HG03108 (cell line): ENCODE results near the gene TMEM92.
"Not testable (repeated sequence)": the region's sequence is repeated elsewhere in the genome, so short reads cannot be mapped to it uniquely, and the experiment has no call there.

Source experiments
- ATAC-seq: cut with Tn5 transposase; IDR thresholded peaks from one replicate; pipeline ENCODE4 v1.9.1; 2021; ENCODE audit warnings: moderate library complexity; ENCODE audit not compliant: unreplicated experiment

Gene TMEM92

GRCh38 chr17:50297407-50297865 is 23.2 kb downstream of the TMEM92 start:
- no peak for ATAC-seq

DNA sequence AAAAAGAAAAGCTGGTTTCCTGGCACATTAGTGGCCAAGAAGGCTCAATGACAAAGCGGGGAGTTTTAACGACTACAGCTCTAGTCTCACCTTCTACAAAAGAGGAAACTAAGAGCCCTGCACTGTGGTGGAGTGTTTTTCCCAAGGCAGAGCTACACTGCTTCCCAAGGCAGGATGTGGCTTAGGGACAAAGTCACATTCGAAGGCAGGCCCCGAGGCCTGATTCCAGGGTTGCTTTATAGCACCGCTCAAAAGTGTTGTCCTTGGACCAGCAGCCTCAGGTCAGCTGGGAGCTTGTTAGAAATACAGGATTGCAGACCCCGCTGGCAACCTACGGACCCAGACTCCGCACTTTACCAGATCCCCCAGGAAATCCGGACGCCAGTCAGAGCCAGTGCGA is 23.8 kb downstream of the TMEM92 start:
- ATAC-seq: no peak

DNA sequence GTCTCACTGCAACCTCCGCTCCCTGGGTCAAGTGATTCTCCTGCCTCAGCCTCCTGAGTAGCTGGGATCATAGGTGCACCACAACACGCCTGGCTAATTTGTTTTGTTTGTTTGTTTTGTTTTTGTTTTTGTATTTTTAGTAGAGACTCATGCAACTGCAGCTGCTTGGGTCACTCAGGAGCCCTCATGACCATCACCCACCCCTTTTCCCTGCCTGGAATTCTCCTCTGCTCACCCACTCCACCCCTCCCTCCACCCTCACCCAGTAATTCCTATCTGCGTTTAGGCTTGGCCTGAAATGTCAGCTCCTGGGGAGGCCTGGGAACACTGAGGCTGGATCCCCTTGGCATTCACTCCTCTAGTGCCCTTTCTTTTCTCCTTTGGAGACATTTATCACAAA is 25.5 kb downstream of the TMEM92 start:
- no peak for ATAC-seq

- not testable (repeated sequence) for ATAC-seq
Measured at GRCh38 chr17:50300824-50301223, 26.6 kb downstream of the TMEM92 start.

DNA sequence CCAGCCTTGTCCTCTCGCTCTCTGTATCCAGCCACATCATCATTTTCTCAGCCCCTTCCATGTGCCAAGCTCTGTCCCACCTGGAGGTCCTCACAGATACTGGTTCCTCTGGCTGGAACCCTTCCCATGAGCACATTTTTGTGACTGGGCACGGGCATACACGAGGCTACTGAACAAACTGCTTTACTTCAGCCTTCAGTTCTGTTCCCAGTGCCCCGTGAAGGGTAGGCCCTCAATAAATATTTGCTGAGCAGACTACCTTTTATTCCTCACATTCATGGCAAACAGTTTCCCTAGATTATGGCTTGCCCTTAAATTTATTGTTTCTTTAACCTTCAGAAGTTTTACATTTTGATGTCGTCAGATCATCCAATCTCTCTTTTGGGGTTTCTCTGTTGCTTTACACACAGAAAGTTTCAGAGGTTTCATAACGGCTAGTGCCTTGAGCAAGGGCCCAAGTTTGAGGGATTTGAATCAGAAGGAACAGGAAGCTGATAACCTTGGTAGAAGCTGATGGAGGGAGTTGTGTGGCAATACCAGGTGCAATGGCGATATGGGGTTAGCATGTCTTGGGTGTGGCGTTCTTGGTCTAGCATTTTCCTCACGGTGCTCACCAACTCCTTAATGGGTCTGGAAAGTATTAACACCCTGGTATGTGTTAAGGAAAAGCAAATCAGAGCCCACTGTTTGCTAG is 27.8 kb downstream of the TMEM92 start:
- no peak for ATAC-seq

DNA sequence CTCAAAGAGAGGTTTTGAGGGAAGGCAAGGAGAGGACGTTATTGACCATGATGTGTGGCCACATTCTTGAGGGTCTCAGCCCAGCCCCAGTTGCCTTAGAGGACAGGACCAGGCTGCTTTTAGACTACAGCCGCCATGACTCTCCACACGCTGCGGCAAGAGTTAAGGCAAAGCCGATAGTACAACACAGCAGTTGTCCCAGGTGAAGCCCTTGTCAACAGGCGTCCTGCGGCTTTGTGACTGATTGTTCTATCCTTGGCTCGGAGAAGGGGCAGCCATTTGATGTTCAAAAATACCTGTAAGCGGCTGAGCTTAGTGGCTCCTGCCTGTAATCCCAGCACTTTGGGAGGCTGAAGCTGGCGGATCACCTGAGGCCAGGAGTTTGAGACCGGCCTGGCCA is 28.8 kb downstream of the TMEM92 start:
- no peak for ATAC-seq

- ATAC-seq: no peak
Measured at GRCh38 chr17:50303596-50303995, 29.3 kb downstream of the TMEM92 start.

GRCh38 chr17:50304781-50305404 is 30.6 kb downstream of the TMEM92 start:
- ATAC-seq: no peak

DNA sequence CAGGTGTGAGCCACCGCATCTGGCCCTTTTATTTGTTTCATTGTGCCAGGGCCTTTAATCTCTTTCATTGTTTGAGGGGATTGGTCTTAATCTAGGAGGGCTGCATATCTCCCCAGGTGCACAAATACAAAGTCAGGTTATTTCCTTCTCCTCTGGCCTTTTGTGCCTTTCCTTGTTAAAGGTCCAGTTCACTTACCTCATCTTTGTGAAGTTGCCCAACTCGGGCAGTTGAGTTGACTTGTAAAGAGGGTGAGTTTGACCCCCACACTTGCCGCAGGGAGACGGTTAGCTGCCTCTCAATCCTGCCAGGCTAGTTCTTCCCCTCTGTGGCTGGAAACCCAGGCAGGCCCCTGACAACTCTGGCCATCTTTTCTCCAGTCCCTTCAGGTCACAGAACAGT is 33.4 kb downstream of the TMEM92 start:
- no peak for ATAC-seq

GRCh38 chr17:50308666-50309065 is 34.4 kb downstream of the TMEM92 start:
- ATAC-seq: no peak

DNA sequence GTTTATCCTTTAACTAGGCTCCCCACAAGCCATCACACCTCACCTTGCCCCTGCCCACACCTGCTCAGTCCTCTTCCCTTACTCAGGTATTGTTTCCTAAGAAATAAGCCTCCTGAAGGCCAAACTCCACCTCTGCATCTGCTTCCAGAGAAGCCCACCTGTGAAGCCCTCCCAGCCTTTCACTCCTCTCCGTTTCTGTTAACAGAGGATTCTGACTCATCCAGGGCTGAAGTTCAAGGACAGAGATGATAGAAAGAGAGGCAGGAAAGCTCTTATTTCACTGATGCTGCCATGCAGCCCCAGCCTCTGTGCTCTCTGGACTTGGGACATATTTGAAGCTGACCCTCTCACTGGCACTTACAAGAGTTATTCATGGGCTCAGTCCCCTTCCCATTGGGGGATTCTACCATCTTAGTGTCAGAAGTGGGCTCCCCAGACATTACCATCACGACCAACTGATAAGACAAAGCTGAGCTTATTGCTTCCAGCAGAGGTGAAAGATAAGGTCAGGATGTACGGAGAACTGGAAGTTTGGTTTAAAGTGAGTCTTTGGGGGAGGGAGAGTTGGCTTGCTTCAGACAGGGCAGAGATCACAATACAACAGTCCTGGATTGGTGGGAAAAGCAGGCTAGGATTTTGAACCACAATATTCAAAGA is 36.3 kb downstream of the TMEM92 start:
- no peak for ATAC-seq

GRCh38 chr17:50311112-50311460 is 36.8 kb downstream of the TMEM92 start:
- no peak for ATAC-seq

- ATAC-seq: no peak
Measured at GRCh38 chr17:50311483-50311882, 37.2 kb downstream of the TMEM92 start.

- ATAC-seq: no peak
Measured at GRCh38 chr17:50312308-50312707, 38.0 kb downstream of the TMEM92 start.

- no peak for ATAC-seq
Measured at GRCh38 chr17:50314456-50315011, 40.3 kb downstream of the TMEM92 start.

GRCh38 chr17:50316016-50316587 is 41.8 kb downstream of the TMEM92 start:
- no peak for ATAC-seq

GRCh38 chr17:50316660-50317059 is 42.4 kb downstream of the TMEM92 start:
- ATAC-seq: not testable (repeated sequence)

- no peak for ATAC-seq
Measured at GRCh38 chr17:50317121-50317520, 42.9 kb downstream of the TMEM92 start.

DNA sequence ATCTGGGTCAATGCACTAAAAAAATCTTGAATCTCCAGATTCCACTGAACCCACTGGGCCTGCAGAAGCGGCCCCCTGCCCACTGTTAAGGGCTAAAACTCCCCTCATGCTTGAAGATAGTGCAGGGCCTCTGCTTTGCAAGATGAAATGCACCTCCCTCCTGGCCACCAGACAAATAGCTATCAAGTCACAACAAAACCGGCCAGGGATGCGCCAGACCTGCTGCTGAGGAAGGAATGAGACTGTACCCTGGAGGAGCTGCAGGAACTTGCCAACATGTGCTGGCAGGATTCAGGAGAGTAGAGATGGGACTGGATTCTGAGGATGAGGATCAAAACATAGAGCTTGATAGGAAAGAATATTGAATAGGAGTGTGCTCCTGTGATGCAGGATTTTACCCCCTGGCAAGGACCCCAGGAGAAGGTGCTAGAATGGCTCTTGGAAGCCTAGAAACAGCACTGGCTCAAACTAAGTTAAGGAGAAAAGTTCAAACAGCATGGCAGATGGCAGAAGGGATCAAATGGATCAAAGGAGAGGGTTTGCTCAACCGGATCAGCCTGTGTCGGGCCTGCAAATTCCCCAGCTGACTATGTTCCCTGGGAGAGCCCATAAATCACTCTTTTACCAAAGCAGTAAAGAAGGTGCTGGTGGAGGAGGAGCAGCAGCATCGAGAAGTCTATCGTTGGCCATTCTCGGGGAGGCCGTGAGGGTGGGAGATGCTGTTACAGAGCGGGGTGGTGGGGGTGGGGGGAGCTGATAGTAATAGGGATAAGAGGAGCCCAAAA is 44.4 kb downstream of the TMEM92 start:
- no peak for ATAC-seq

- no peak for ATAC-seq
Measured at GRCh38 chr17:50319306-50320004, 45.2 kb downstream of the TMEM92 start.
